SU-DHL-6 (cell line): ENCODE results near the gene MRTFB.

Source experiments
- EZH2phosphoT487 ChIP-seq: fragments of 200-600 bp; sonication (generic), shearing (Covaris generic); conservative IDR thresholded peaks from 2 replicates; pipeline ENCODE4 v1.6.1; 2018; ENCODE audit warnings: mild to moderate bottlenecking, antibody characterized with exemption, low read length, moderate library complexity, mixed read lengths
- TF ChIP-seq, protein P1 (sequence below): fragments of 200-600 bp; sonication (generic); IDR thresholded peaks from one replicate; pipeline ENCODE4 v1.5.1; 2017; ENCODE audit warnings: antibody characterized with exemption, mild to moderate bottlenecking, low read length, moderate library complexity; ENCODE audit not compliant: insufficient read depth, poor library complexity, severe bottlenecking

GRCh38 chr16:14301169-14302030 lies 230.3 kb downstream of the MRTFB start:
- TF ChIP-seq, protein P1, sequence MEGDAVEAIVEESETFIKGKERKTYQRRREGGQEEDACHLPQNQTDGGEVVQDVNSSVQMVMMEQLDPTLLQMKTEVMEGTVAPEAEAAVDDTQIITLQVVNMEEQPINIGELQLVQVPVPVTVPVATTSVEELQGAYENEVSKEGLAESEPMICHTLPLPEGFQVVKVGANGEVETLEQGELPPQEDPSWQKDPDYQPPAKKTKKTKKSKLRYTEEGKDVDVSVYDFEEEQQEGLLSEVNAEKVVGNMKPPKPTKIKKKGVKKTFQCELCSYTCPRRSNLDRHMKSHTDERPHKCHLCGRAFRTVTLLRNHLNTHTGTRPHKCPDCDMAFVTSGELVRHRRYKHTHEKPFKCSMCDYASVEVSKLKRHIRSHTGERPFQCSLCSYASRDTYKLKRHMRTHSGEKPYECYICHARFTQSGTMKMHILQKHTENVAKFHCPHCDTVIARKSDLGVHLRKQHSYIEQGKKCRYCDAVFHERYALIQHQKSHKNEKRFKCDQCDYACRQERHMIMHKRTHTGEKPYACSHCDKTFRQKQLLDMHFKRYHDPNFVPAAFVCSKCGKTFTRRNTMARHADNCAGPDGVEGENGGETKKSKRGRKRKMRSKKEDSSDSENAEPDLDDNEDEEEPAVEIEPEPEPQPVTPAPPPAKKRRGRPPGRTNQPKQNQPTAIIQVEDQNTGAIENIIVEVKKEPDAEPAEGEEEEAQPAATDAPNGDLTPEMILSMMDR = no peak
- no peak for TF ChIP-seq EZH2phosphoT487
